Lower leg skin (tissue), 4 donors: ENCODE measurements around the gene CPXM2. TPM values are rescaled to one million over a fixed set of nuclear protein-coding genes. Genes with fewer than 3 reads are reported as not detected.
"Not testable (repeated sequence)": the region's sequence is repeated elsewhere in the genome, so short reads cannot be mapped to it uniquely, and the experiment has no call there.

Experiments used
- DNase-seq, 2 donors: peaks; one replicate each; pipeline ENCODE4 v3.0.0-alpha.2; 2019; ENCODE audit warnings: low spot score in 2 of 2
- H3K4me3 ChIP-seq: fragments of 200-600 bp; sonication (generic); 2 replicates; pipeline ENCODE4 v1.5.1; 2017; ENCODE audit warnings: mild to moderate bottlenecking, low read depth; ENCODE audit not compliant: poor library complexity, severe bottlenecking
- CTCF ChIP-seq, 3 donors: fragments of 450-650 bp; IDR thresholded peaks; one replicate each; pipeline ENCODE4 v1.5.1; 2016; ENCODE audit warnings: antibody characterized with exemption in 3 of 3, mild to moderate bottlenecking in 3 of 3, moderate library complexity in 2 of 3
- POLR2A ChIP-seq, 2 donors: fragments of 450-650 bp; IDR thresholded peaks; one replicate each; pipeline ENCODE4 v1.6.1; 2016 to 2017; ENCODE audit warnings: antibody characterized with exemption in 2 of 2, mild to moderate bottlenecking in 1 of 2, moderate library complexity in 1 of 2
- WGBS, 2 donors: methylation state at CpG; one replicate each; pipeline ENCODE4 v1.1.5; 2018; 5-methylcytosine and 5-hydroxymethylcytosine counted together
- intact Hi-C: fragments of 100-400 bp; cut with DNase I; formaldehyde crosslinking; loops from one replicate; pipeline ENCODE4 v1.15.0; 2023; ENCODE audit warnings: low total_unique reads
- total RNA-seq, 4 donors: library from RNA; depleted of rRNA; stranded (reverse); fragments of >200 nt; gene quantifications; one replicate each; pipeline ENCODE4 v1.1.0, GENCODE V29; 2016

CPXM2 gene
- total RNA-seq, 4 donors from 2014 or later, result 1.6 to 7.0 (median 4.9) TPM

- intact Hi-C loops, result no loop called here
- DNase-seq, result peak in 1 of 2 donors; percentile 77
- 64 to 66% methylated on average over 13 of the region's 13 CpGs for WGBS, 2 donors
- no peak overlapping the region for H3K4me3 ChIP-seq
- no peak for TF ChIP-seq CTCF (IDR thresholded peaks at IDR 0.05)
- no peak for TF ChIP-seq POLR2A (IDR thresholded peaks at IDR 0.05)
Observed at GRCh38 chr10:123743441-123744223, 148.0 kb downstream of the CPXM2 start.

- intact Hi-C loops, result no loop called here
- TF ChIP-seq CTCF (IDR thresholded peaks at IDR 0.05) (no peak), POLR2A (IDR thresholded peaks at IDR 0.05) (no peak)
- 73 to 74% methylated on average over 10 of the region's 10 CpGs for WGBS, 2 donors
- no peak overlapping the region for H3K4me3 ChIP-seq
- peak in 1 of 2 donors; percentile 70 for DNase-seq
Observed at GRCh38 chr10:123742751-123743440, 148.7 kb downstream of the CPXM2 start.

GRCh38 chr10:123741711-123742110 lies 149.9 kb downstream of the CPXM2 start:
- peak in 1 of 2 donors; percentile 75 for DNase-seq
- intact Hi-C loops, result no loop called here
- WGBS, 2 donors, result 92 to 94% methylated on average over 5 of the region's 5 CpGs
- TF ChIP-seq POLR2A (IDR thresholded peaks at IDR 0.05) (no peak), CTCF (IDR thresholded peaks at IDR 0.05) (no peak)
- H3K4me3 ChIP-seq, result no peak overlapping the region

GRCh38 chr10:123741146-123741545 lies 150.5 kb downstream of the CPXM2 start:
- H3K4me3 ChIP-seq, result no peak overlapping the region
- intact Hi-C loops, result no loop called here
- peak in 1 of 2 donors; percentile 53 for DNase-seq
- 79 to 84% methylated on average over 7 of the region's 7 CpGs for WGBS, 2 donors
- TF ChIP-seq CTCF (IDR thresholded peaks at IDR 0.05) (no peak), POLR2A (IDR thresholded peaks at IDR 0.05) (no peak)

GRCh38 chr10:123736917-123737316 lies 154.7 kb downstream of the CPXM2 start:
- intact Hi-C loops, H3K4me3 ChIP-seq: not testable (repeated sequence)
- peak in 1 of 2 donors; percentile 13 for DNase-seq
- WGBS, 2 donors, result 71 to 91% methylated on average over 4 of the region's 4 CpGs

- 67 to 69% methylated on average over 6 of the region's 6 CpGs for WGBS, 2 donors
- DNase-seq, result peak in 1 of 2 donors; percentile 7
- no peak overlapping the region for H3K4me3 ChIP-seq
- no peak for TF ChIP-seq POLR2A (IDR thresholded peaks at IDR 0.05)
- no peak for TF ChIP-seq CTCF (IDR thresholded peaks at IDR 0.05)
- intact Hi-C loops, result loop anchor here (5.0 kb wide), 1 partner anchor 848 kb away; no protein-coding TSS in a partner anchor
Observed at GRCh38 chr10:123729523-123729922, 162.1 kb downstream of the CPXM2 start.
